D341Med (cell line): ENCODE measurements around the gene ZNF507.
"Not testable (repeated sequence)": the region's sequence is repeated elsewhere in the genome, so short reads cannot be mapped to it uniquely, and the experiment has no call there.

Experiments
- DNase-seq: peaks from one replicate; pipeline ENCODE4 v3.0.0; 2012; ENCODE audit warnings: low spot score

ZNF507 gene

DNA sequence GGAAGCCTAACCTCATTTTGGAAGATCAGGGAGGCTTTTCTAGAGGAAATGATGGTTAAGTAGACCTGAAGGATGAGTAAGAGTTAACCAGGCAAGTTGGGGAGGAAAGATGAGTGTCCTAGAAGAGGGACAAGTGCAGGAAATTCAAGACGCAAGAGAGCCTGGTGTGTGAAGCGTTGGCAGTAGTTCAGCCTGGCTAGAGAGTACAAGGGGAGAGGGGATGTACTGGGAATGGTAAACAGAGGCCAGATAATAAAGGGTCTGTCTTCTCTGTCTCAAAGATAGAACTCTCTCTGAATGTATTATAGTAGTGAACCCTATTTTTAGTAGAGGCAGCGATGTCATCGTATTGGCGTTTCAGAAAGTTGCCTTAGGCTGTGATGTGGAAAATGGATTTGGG, 69.8 kb downstream of the ZNF507 start:
- no peak for DNase-seq

DNA sequence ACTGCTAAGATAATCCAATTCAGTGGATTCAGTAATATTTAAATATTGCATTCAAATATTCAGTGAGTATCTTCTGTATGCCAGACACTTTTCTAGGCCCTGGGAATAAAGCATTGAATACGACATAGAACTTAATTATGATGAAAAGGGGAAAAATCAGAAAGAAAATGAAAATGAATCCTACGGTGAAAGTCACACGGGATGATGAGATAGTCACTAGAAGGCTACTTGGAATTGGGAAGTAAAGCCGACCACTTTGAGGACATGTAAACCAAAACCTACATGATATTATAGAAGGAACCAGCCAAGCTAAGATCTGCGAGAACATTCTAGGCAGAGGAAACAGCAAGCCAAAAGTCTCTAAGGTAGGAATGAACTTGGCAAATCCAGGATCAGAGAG, 70.3 kb downstream of the ZNF507 start:
- no peak for DNase-seq

- no peak for DNase-seq
Measured at GRCh38 chr19:32416749-32417456, 71.5 kb downstream of the ZNF507 start.

DNA sequence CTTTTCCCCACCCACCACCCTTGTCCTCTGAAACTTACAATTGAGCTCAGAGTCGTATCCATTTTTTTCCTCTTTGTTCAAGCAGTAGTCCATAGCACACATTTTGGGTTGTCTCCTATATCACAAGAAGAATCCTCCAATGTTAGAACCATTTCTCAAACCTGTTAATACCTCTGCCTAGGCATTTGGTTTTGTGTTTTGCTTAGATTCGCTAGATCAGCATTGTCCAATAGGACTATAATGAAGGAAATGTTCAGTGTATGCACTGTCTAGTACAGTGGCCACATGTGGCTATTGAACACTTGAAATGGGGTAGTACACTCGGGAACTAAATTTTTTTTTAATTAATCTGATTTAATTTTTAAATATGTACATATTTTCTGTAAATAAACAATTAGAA, 72.7 kb downstream of the ZNF507 start:
- DNase-seq = no peak

GRCh38 chr19:32421589-32422361, 76.4 kb downstream of the ZNF507 start:
- DNase-seq = no peak

- no peak for DNase-seq
Measured at GRCh38 chr19:32422435-32422834, 77.0 kb downstream of the ZNF507 start.

- not testable (repeated sequence) for DNase-seq
Measured at GRCh38 chr19:32423944-32424343, 78.5 kb downstream of the ZNF507 start.

GRCh38 chr19:32427536-32427935, 82.1 kb downstream of the ZNF507 start:
- no peak for DNase-seq

DNA sequence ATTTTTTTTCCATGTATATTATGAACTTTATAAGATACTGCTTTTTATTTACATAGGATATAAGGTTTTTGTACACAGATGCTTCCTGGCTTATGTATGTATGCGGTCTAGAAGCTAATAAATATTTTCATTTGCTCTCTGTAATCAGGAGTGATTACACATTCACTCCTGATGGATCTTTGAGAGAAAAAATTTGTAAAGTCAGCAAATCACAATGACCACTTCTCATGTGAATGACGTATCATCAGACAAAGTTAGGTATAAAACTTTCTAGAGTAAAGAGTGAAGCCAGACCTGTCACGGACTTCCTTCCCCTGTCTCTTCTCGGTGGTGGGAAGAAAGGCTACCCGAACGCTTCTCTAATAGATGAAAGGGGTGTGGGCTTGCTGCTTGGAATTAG, 91.3 kb downstream of the ZNF507 start:
- no peak for DNase-seq

GRCh38 chr19:32437096-32437495, 91.7 kb downstream of the ZNF507 start:
- DNase-seq = no peak
